ENCODE results near the gene DNAH6.

DNAH6 gene

GRCh38 chr2:84697895-84698294, 181.6 kb downstream of the DNAH6 start:
- H3K4me3 ChIP-seq: no peak overlapping the region
- H3K27me3 ChIP-seq (ENCODE audit: low read depth): peaks cover 3% of the 10 kb centered on the region; the same call in 1 of the 2 replicates
- H3K36me3 ChIP-seq (replicated peaks): no peaks in the 10 kb centered on the region
- in situ Hi-C loops (cut with MboI; ENCODE audit: low sequenced_read_pairs): no loop called here
- no peaks in the 10 kb centered on the region for H3K9me3 ChIP-seq
- H3K4me1 ChIP-seq: no peaks in the 10 kb centered on the region
- DNase-seq (ENCODE audit: low spot score in 2 of 2): no peak

GRCh38 chr2:84700006-84700405, 183.7 kb downstream of the DNAH6 start:
- Histone ChIP-seq H3K9me3 (no peaks in the 10 kb centered on the region), H3K4me1 (no peaks in the 10 kb centered on the region), H3K36me3 (replicated peaks) (no peaks in the 10 kb centered on the region), H3K4me3 (no peak overlapping the region), H3K27me3 (ENCODE audit: low read depth) (peaks cover 2% of the 10 kb centered on the region; the same call in 1 of the 2 replicates)
- no peak for DNase-seq (ENCODE audit: low spot score in 2 of 2)
- in situ Hi-C loops (cut with MboI; ENCODE audit: low sequenced_read_pairs): no loop called here

DNA sequence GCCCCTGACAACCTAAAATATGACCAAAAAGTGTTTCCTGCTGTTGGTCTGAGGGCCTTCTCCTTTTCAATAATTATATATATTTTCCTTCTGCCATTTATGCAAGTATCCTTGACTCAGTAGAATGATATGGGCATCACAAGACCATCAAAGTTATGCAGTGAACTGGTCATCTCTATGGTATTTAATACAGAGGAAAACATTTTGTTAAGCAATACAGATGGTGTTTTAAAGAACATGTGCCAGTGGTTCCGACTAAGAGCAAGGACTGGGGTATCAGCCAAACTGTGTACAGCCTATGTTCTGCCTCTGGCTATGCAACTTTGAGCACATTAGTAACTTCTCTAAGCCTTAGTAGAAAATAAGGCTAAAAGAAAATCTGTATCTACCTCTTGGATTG, 185.6 kb downstream of the DNAH6 start:
- Histone ChIP-seq H3K4me1 (no peaks in the 10 kb centered on the region), H3K36me3 (replicated peaks) (no peaks in the 10 kb centered on the region), H3K27me3 (ENCODE audit: low read depth) (no peaks in the 10 kb centered on the region), H3K4me3 (no peak overlapping the region), H3K9me3 (no peaks in the 10 kb centered on the region; the same call in 1 of the 2 replicates)
- in situ Hi-C loops (cut with MboI; ENCODE audit: low sequenced_read_pairs): no loop called here
- no peak for DNase-seq (ENCODE audit: low spot score in 2 of 2)

DNA sequence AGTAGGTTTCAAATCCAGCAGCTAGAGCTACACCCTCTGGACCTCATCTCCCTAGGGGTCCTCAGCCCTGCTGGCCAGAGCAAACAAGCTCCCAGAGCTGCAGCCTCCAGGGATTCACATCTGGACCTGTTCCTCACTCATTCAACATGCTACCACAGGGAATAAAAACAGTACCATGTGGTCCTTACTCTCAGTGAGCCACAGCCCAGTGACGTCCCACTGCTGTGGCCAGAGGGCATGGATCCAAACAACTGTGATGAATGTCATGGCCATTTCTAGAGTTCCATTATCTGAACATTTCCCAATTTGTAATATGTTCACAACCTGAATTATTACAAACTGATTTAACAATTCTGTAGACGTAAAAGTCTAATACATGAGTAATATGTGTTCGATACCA, 186.6 kb downstream of the DNAH6 start:
- in situ Hi-C loops (cut with MboI; ENCODE audit: low sequenced_read_pairs): no loop called here

DNA sequence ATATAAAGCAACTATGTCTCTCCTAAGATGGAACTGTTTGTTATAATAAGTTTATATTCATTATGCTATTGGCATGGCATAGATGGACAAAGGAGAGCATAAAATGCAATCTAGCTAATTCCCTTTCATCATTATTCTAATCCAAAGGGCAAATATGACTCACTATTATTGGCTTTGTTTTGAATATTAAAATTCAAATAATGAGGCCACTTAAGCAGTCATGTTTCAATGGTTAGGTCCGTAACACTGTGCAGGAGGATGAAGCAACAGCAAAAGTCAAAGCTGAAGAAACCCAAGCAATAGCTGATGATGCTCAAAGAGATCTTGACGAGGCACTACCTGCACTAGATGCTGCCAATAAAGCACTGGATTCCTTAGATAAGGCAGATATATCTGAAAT, 187.5 kb downstream of the DNAH6 start:
- no peaks in the 10 kb centered on the region for H3K27me3 ChIP-seq (ENCODE audit: low read depth)
- DNase-seq (ENCODE audit: low spot score in 2 of 2): no peak
- H3K4me1 ChIP-seq: no peaks in the 10 kb centered on the region
- no peaks in the 10 kb centered on the region; the same call in 1 of the 2 replicates for H3K9me3 ChIP-seq
- in situ Hi-C loops (cut with MboI; ENCODE audit: low sequenced_read_pairs): no loop called here
- H3K4me3 ChIP-seq: no peak overlapping the region
- no peaks in the 10 kb centered on the region for H3K36me3 ChIP-seq (replicated peaks)

More for the DNA sequence above, 186.6 kb downstream of the DNAH6 start:
- Histone ChIP-seq H3K27me3 (ENCODE audit: low read depth) (no peaks in the 10 kb centered on the region), H3K9me3 (no peaks in the 10 kb centered on the region; the same call in 1 of the 2 replicates), H3K4me3 (no peak overlapping the region), H3K36me3 (replicated peaks) (no peaks in the 10 kb centered on the region), H3K4me1 (no peaks in the 10 kb centered on the region)
- DNase-seq (ENCODE audit: low spot score in 2 of 2): no peak

DNA sequence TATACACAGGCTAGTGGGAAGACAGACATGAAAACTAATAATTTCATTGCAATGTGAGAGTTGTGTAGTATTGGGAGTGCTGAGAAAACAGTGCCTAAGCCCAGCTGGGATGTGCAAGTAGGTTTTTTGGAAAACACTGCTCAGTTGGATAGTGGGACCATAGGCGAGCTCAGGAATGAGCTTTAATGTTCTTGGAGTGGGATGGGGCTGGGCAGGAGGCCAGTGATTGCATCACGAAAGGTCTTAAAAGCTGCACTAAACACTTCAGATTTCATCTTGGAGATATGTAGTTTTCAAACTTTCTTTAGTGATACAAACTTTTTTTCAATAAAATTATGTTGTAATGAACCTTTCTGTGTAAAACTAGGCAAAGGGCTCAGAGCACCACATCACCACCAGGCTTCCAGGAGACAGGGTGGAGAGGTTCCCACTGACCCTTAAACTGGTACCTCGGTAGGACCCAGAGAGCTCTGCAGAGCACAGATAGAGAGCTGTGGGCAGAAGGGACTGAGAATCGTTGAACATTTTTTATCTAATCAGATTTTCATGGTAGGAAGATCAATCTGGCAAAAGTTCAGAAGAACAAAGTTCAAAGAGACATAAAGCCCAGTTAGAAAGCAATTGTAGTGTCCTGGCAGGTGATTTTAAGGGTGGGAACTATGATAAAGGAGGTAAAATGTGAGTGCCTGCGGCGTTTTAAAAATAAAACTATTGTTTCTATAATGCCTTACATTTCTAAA, 188.4 kb downstream of the DNAH6 start:
- H3K9me3 ChIP-seq: no peaks in the 10 kb centered on the region; the same call in 1 of the 2 replicates
- no peak for DNase-seq (ENCODE audit: low spot score in 2 of 2)
- no peak overlapping the region for H3K4me3 ChIP-seq
- in situ Hi-C loops (cut with MboI; ENCODE audit: low sequenced_read_pairs): no loop called here
- H3K36me3 ChIP-seq (replicated peaks): no peaks in the 10 kb centered on the region
- no peaks in the 10 kb centered on the region for H3K4me1 ChIP-seq
- no peaks in the 10 kb centered on the region for H3K27me3 ChIP-seq (ENCODE audit: low read depth)

- in situ Hi-C loops (cut with MboI; ENCODE audit: low sequenced_read_pairs): no loop called here
- no peaks in the 10 kb centered on the region; the same call in 1 of the 2 replicates for H3K9me3 ChIP-seq
- no peaks in the 10 kb centered on the region for H3K4me1 ChIP-seq
- no peaks in the 10 kb centered on the region for H3K27me3 ChIP-seq (ENCODE audit: low read depth)
- DNase-seq (ENCODE audit: low spot score in 2 of 2): no peak
- H3K36me3 ChIP-seq (replicated peaks): no peaks in the 10 kb centered on the region
- H3K4me3 ChIP-seq: no peak overlapping the region
Observed at GRCh38 chr2:84705858-84706257, 189.6 kb downstream of the DNAH6 start.

DNA sequence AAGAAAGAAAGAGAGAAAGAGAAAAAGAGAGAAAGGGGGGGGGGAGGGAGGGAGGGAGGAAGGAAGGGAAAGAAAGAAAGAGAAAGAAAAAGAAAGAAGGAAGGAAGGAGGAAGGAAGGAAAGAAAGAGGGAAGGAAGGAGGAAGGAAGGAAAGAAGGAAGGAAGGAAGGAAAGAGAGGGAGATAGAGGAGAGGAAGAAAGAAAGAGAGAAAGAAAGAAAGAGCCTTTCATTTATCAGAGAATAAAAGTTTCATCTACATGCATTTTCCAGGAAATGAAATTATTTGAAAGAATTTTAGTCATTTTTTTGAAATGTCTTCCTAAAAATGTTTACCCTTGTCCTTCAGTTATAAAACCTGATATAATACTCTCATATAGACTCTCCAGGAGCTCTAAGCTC, 192.1 kb downstream of the DNAH6 start:
- Histone ChIP-seq H3K9me3 (no peaks in the 10 kb centered on the region; the same call in 1 of the 2 replicates), H3K36me3 (replicated peaks) (no peaks in the 10 kb centered on the region), H3K4me1 (no peaks in the 10 kb centered on the region), H3K4me3 (no peak overlapping the region), H3K27me3 (ENCODE audit: low read depth) (no peaks in the 10 kb centered on the region)
- no peak for DNase-seq (ENCODE audit: low spot score in 2 of 2)
- in situ Hi-C loops (cut with MboI; ENCODE audit: low sequenced_read_pairs): no loop called here

GRCh38 chr2:84711651-84712050, 195.4 kb downstream of the DNAH6 start:
- no peak for DNase-seq (ENCODE audit: low spot score in 2 of 2)
- no peak overlapping the region for H3K4me3 ChIP-seq
- in situ Hi-C loops (cut with MboI; ENCODE audit: low sequenced_read_pairs): no loop called here
- no peaks in the 10 kb centered on the region for H3K27me3 ChIP-seq (ENCODE audit: low read depth)
- no peaks in the 10 kb centered on the region for H3K4me1 ChIP-seq
- no peaks in the 10 kb centered on the region for H3K9me3 ChIP-seq
- H3K36me3 ChIP-seq (replicated peaks): no peaks in the 10 kb centered on the region

- no peak for DNase-seq (ENCODE audit: low spot score in 2 of 2)
Observed at GRCh38 chr2:84713441-84713840, 197.1 kb downstream of the DNAH6 start.

GRCh38 chr2:84716564-84716963, 200.3 kb downstream of the DNAH6 start:
- Histone ChIP-seq H3K4me3 (no peak overlapping the region), H3K4me1 (no peaks in the 10 kb centered on the region), H3K36me3 (replicated peaks) (no peaks in the 10 kb centered on the region), H3K27me3 (ENCODE audit: low read depth) (no peaks in the 10 kb centered on the region; the same call in 1 of the 2 replicates), H3K9me3 (no peaks in the 10 kb centered on the region)
- in situ Hi-C loops (cut with MboI; ENCODE audit: low sequenced_read_pairs): no loop called here
- no peak for DNase-seq (ENCODE audit: low spot score in 2 of 2)

More at GRCh38 chr2:84713441-84713840, 197.1 kb downstream of the DNAH6 start:
- Histone ChIP-seq H3K4me3 (no peak overlapping the region), H3K27me3 (ENCODE audit: low read depth) (no peaks in the 10 kb centered on the region), H3K4me1 (no peaks in the 10 kb centered on the region), H3K36me3 (replicated peaks) (no peaks in the 10 kb centered on the region), H3K9me3 (no peaks in the 10 kb centered on the region)
- in situ Hi-C loops (cut with MboI; ENCODE audit: low sequenced_read_pairs): no loop called here

- DNase-seq (ENCODE audit: low spot score in 2 of 2): no peak
- Histone ChIP-seq H3K4me3 (no peak overlapping the region), H3K4me1 (no peaks in the 10 kb centered on the region), H3K9me3 (no peaks in the 10 kb centered on the region), H3K27me3 (ENCODE audit: low read depth) (no peaks in the 10 kb centered on the region; the same call in 1 of the 2 replicates), H3K36me3 (replicated peaks) (no peaks in the 10 kb centered on the region)
- in situ Hi-C loops (cut with MboI; ENCODE audit: low sequenced_read_pairs): no loop called here
Observed at GRCh38 chr2:84717302-84717701, 201.0 kb downstream of the DNAH6 start.

DNA sequence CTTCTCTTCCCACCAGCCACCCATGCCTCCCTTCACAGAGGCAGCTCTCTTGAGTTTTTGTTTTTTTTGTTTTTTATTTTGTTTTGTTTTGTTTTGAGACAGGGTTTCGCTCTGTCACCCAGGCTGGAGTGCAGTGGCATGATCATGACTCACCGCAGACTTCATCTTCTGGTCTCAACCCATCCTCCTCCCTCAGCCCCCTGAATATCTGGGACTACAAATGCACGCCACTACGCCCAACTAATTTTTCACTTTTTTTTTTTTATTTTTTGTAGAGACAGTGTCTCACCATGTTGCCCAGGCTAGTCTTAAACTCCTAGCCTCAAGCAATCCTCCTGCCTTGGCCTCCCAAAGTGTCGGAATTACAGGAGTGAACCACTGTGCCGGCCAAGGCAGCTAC, 203.1 kb downstream of the DNAH6 start:
- H3K27me3 ChIP-seq (ENCODE audit: low read depth): no peaks in the 10 kb centered on the region; the same call in 1 of the 2 replicates
- H3K9me3 ChIP-seq: no peaks in the 10 kb centered on the region
- H3K36me3 ChIP-seq (replicated peaks): no peaks in the 10 kb centered on the region
- no peaks in the 10 kb centered on the region for H3K4me1 ChIP-seq
- in situ Hi-C loops (cut with MboI; ENCODE audit: low sequenced_read_pairs): no loop called here
- H3K4me3 ChIP-seq: no peak overlapping the region
- no peak for DNase-seq (ENCODE audit: low spot score in 2 of 2)

- H3K4me1 ChIP-seq: no peaks in the 10 kb centered on the region
- no peaks in the 10 kb centered on the region for H3K9me3 ChIP-seq
- H3K27me3 ChIP-seq (ENCODE audit: low read depth): no peaks in the 10 kb centered on the region; the same call in none of the 2 replicates
- no peaks in the 10 kb centered on the region for H3K36me3 ChIP-seq (replicated peaks)
- in situ Hi-C loops (cut with MboI; ENCODE audit: low sequenced_read_pairs): no loop called here
- no peak overlapping the region for H3K4me3 ChIP-seq
- no peak for DNase-seq (ENCODE audit: low spot score in 2 of 2)
Observed at GRCh38 chr2:84723831-84724230, 207.5 kb downstream of the DNAH6 start.

All from HAP-1 (cell line).